ENCODE data around the gene CD63.

CD63 gene

GRCh38 chr12:55723516-55724225 lies 5.1 kb downstream of the CD63 start:
- H3K4me2 ChIP-seq (ENCODE audit: low read length): no peak overlapping the region
- H3K4me1 ChIP-seq: peaks cover 5% of the 10 kb centered on the region
- H3K79me2 ChIP-seq: no peaks in the 10 kb centered on the region
- H3K4me3 ChIP-seq (ENCODE audit: low read depth, low read length): no peak overlapping the region
- H3K9me3 ChIP-seq (ENCODE audit: control insufficient read depth, low read length): no peaks in the 10 kb centered on the region
- no peak overlapping the region for H2AFZ ChIP-seq
- H3K9ac ChIP-seq: no peak overlapping the region
- no peak for TF ChIP-seq CTCF (IDR thresholded peaks at IDR 0.05)
- H3K27me3 ChIP-seq (ENCODE audit: control insufficient read depth, insufficient read depth, low read length): no peaks in the 10 kb centered on the region
- H3K36me3 ChIP-seq (ENCODE audit: control insufficient read depth, insufficient read depth, low read length): no peaks in the 10 kb centered on the region
- no peak overlapping the region for H3K27ac ChIP-seq

- H3K9ac ChIP-seq: no peak overlapping the region
Observed at GRCh38 chr12:55722948-55723347, 5.9 kb downstream of the CD63 start.

GRCh38 chr12:55721601-55722213 lies 7.1 kb downstream of the CD63 start:
- Histone ChIP-seq H3K4me2 (ENCODE audit: low read length) (no peak overlapping the region), H3K9ac (no peak overlapping the region), H3K27me3 (ENCODE audit: control insufficient read depth, insufficient read depth, low read length) (no peaks in the 10 kb centered on the region), H3K79me2 (no peaks in the 10 kb centered on the region), H3K4me3 (ENCODE audit: low read depth, low read length) (no peak overlapping the region), H3K27ac (no peak overlapping the region), H3K4me1 (peaks cover 7% of the 10 kb centered on the region), H3K9me3 (ENCODE audit: control insufficient read depth, low read length) (no peaks in the 10 kb centered on the region), H2AFZ (no peak overlapping the region), H3K36me3 (ENCODE audit: control insufficient read depth, insufficient read depth, low read length) (no peaks in the 10 kb centered on the region)
- no peak for TF ChIP-seq CTCF (IDR thresholded peaks at IDR 0.05)

More at GRCh38 chr12:55722948-55723347, 5.9 kb downstream of the CD63 start:
- no peaks in the 10 kb centered on the region for H3K27me3 ChIP-seq (ENCODE audit: control insufficient read depth, insufficient read depth, low read length)
- H3K4me3 ChIP-seq (ENCODE audit: low read depth, low read length): no peak overlapping the region
- H3K4me1 ChIP-seq: peaks cover 5% of the 10 kb centered on the region
- H3K36me3 ChIP-seq (ENCODE audit: control insufficient read depth, insufficient read depth, low read length): no peaks in the 10 kb centered on the region
- no peak overlapping the region for H2AFZ ChIP-seq
- TF ChIP-seq CTCF (IDR thresholded peaks at IDR 0.05): no peak
- no peak overlapping the region for H3K4me2 ChIP-seq (ENCODE audit: low read length)
- H3K9me3 ChIP-seq (ENCODE audit: control insufficient read depth, low read length): no peaks in the 10 kb centered on the region
- H3K79me2 ChIP-seq: no peaks in the 10 kb centered on the region
- H3K27ac ChIP-seq: no peak overlapping the region

- no peaks in the 10 kb centered on the region for H3K36me3 ChIP-seq (ENCODE audit: control insufficient read depth, insufficient read depth, low read length)
Observed at GRCh38 chr12:55720894-55721444, 7.8 kb downstream of the CD63 start.

More at GRCh38 chr12:55720894-55721444, 7.8 kb downstream of the CD63 start:
- Histone ChIP-seq H3K9ac (no peak overlapping the region), H3K4me3 (ENCODE audit: low read depth, low read length) (no peak overlapping the region), H3K27ac (no peak overlapping the region), H3K4me1 (peaks cover 7% of the 10 kb centered on the region), H3K4me2 (ENCODE audit: low read length) (no peak overlapping the region), H2AFZ (no peak overlapping the region), H3K27me3 (ENCODE audit: control insufficient read depth, insufficient read depth, low read length) (no peaks in the 10 kb centered on the region), H3K79me2 (no peaks in the 10 kb centered on the region), H3K9me3 (ENCODE audit: control insufficient read depth, low read length) (no peaks in the 10 kb centered on the region)
- TF ChIP-seq CTCF (IDR thresholded peaks at IDR 0.05): peak; percentile 7

Data from parathyroid adenoma (tissue), 2 donors.